Chondrocyte (in vitro differentiated cells): ENCODE results near the gene LST1. TPM values are rescaled to one million over a fixed set of nuclear protein-coding genes. Genes with fewer than 3 reads are reported as not detected.
"Not testable (repeated sequence)": the region's sequence is repeated elsewhere in the genome, so short reads cannot be mapped to it uniquely, and the experiment has no call there.

Experiments
- DNase-seq: peaks from one replicate; pipeline ENCODE4 v3.0.0; 2021; ENCODE audit warnings: mixed read lengths, low spot score
- H3K27ac Mint-ChIP-seq: one replicate; pipeline ENCODE4 v1.8.0; 2021; ENCODE audit warnings: mild to moderate bottlenecking, moderate library complexity, mixed read lengths; ENCODE audit not compliant: unreplicated experiment
- H3K27me3 Mint-ChIP-seq: 2 replicates; pipeline ENCODE4 v1.8.0; 2021; ENCODE audit warnings: low read depth, mixed read lengths
- H3K36me3 Mint-ChIP-seq: 2 replicates; pipeline ENCODE4 v1.8.0; 2021; ENCODE audit warnings: low read depth, mixed read lengths
- H3K4me1 Mint-ChIP-seq: 2 replicates; pipeline ENCODE4 v1.8.0; 2021; ENCODE audit warnings: low read depth, mild to moderate bottlenecking, mixed read lengths
- H3K4me3 Mint-ChIP-seq: one replicate; pipeline ENCODE4 v1.8.0; 2021; ENCODE audit warnings: mild to moderate bottlenecking, moderate library complexity, mixed read lengths; ENCODE audit not compliant: unreplicated experiment
- H3K9me3 Mint-ChIP-seq: 2 replicates; pipeline ENCODE4 v1.8.0; 2021; ENCODE audit warnings: low read depth, mixed read lengths
- total RNA-seq: library from RNA; stranded (reverse); gene quantifications from 3 replicates; pipeline ENCODE4 v1.2.1, GENCODE V29; 2021
- TF ChIP-seq, protein P1 (sequence below): fragments of 200-600 bp; sonication (generic); IDR thresholded peaks from 2 replicates; pipeline ENCODE4 v1.5.0; 2021; ENCODE audit warnings: antibody characterized with exemption, mild to moderate bottlenecking, moderate library complexity

The LST1 gene
- total RNA-seq, 1 donor from 2014 or later: not detected

GRCh38 chr6:31586599-31587281, 663 bp downstream of the LST1 start:
- Mint-ChIP-seq H3K27me3 (no peaks in the 10 kb centered on the region), H3K27ac (no peak overlapping the region), H3K36me3 (no peaks in the 10 kb centered on the region), H3K4me3 (no peak overlapping the region), H3K9me3 (no peaks in the 10 kb centered on the region), H3K4me1 (peaks cover 2% of the 10 kb centered on the region)
- TF ChIP-seq, protein P1, sequence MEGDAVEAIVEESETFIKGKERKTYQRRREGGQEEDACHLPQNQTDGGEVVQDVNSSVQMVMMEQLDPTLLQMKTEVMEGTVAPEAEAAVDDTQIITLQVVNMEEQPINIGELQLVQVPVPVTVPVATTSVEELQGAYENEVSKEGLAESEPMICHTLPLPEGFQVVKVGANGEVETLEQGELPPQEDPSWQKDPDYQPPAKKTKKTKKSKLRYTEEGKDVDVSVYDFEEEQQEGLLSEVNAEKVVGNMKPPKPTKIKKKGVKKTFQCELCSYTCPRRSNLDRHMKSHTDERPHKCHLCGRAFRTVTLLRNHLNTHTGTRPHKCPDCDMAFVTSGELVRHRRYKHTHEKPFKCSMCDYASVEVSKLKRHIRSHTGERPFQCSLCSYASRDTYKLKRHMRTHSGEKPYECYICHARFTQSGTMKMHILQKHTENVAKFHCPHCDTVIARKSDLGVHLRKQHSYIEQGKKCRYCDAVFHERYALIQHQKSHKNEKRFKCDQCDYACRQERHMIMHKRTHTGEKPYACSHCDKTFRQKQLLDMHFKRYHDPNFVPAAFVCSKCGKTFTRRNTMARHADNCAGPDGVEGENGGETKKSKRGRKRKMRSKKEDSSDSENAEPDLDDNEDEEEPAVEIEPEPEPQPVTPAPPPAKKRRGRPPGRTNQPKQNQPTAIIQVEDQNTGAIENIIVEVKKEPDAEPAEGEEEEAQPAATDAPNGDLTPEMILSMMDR: no peak
- DNase-seq: no peak

DNA sequence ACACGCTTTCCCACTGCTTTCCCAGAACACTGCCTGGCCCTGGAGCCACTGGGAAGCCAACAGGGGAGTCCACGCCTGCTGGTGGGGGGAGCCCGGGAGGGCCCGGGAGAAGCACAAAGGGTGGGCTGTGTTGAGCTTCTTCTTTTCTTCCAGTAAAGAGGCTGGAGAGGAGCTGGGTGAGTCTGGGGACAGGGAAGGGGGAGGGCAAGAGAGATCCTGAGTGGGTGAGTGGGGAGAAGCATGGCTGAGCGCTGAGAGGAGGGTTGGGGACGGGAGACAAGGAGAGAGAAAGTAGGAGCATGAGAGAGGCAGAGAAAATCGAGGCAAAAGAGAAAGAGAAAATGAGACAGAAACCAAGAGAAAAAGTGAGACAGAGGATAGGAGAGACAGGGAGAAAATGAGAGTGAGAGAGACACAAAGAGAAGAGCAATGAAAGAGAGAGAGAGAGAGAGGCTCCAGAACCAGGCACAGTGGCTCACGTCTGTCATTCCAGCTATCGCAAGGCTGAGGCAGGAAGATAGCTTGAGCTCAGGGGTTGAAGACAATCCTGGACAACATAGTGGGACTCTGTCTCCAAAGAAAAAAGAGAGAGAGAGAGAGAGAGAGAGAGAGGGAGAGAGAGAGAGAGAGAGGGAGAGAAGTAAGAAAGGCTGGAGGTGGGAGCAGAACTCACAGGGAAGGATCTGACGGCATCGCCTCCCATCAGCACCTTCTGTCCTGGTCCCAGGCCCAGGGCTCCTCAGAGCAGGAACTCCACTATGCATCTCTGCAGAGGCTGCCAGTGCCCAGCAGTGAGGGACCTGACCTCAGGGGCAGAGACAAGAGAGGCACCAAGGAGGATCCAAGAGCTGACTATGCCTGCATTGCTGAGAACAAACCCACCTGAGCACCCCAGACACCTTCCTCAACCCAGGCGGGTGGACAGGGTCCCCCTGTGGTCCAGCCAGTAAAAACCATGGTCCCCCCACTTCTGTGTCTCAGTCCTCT, 2.0 kb downstream of the LST1 start:
- no peaks in the 10 kb centered on the region for H3K36me3 Mint-ChIP-seq
- no peaks in the 10 kb centered on the region for H3K4me1 Mint-ChIP-seq
- TF ChIP-seq, protein P1: no peak
- H3K27me3 Mint-ChIP-seq: no peaks in the 10 kb centered on the region
- no peak overlapping the region for H3K27ac Mint-ChIP-seq
- DNase-seq: no peak
- H3K9me3 Mint-ChIP-seq: no peaks in the 10 kb centered on the region
- H3K4me3 Mint-ChIP-seq: no peak overlapping the region

DNA sequence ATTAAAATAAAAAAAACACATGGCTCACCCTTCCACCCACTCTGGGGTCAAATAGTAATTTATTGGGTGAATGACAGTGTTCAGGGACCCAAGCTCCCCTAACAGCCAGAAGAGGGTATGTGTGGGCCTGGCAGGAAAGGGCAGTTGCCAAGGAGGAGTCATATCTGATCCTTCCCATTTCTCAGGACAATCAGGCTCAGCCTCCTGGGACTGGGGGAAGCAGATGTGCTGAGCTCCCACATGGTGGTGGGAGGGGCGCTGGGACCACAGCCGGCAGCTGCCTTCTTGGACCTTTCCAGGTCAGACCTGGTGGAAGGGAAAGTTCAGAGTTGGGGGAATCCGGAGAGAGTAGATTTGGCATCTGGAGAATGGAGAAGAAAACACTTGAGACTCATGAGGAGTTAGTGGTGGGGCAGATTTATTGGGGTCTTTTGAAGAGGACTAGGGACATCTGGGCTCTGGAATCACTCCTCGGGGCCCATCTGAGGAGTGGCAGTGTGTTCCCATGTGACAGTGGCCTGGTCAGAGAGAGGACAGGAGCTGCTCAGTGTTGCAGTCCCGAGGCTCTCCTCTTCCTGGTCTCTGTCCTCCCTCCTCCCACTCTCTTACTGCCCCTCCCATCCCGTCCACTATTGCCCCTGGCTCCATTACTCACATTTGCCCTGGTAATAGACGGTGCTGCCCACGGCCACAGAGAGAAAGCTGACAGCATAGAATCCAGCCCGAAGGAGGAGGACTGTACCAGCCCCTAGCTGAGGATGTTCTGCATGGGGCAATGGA, 3.0 kb downstream of the LST1 start:
- no peaks in the 10 kb centered on the region for H3K4me1 Mint-ChIP-seq
- H3K27ac Mint-ChIP-seq: no peak overlapping the region
- TF ChIP-seq, protein P1: no peak
- no peaks in the 10 kb centered on the region for H3K9me3 Mint-ChIP-seq
- no peak for DNase-seq
- H3K27me3 Mint-ChIP-seq: no peaks in the 10 kb centered on the region
- H3K36me3 Mint-ChIP-seq: no peaks in the 10 kb centered on the region
- H3K4me3 Mint-ChIP-seq: no peak overlapping the region

- H3K36me3 Mint-ChIP-seq, H3K27me3 Mint-ChIP-seq, H3K9me3 Mint-ChIP-seq: not testable (repeated sequence)
Observed at GRCh38 chr6:31590691-31591090, 4.6 kb downstream of the LST1 start.

DNA sequence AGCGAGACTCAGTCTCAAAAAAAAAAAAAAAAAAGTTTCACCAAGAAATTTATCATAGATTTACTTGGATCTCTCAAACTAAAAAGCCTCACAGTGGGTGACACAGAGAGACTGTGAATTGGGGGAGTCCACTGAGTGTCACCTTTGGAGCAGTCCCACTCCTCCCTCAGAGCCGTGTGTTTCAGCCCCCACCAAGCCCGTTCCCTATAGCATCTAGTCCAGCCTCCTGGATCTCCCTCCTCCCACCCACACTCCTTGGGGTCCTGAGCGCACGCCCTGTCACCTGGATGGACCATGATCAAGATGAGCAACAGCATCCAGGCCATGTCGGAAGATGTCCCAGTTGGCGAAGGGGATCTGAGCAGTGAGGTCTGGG, 6.3 kb downstream of the LST1 start:
- Mint-ChIP-seq H3K9me3 (no peaks in the 10 kb centered on the region), H3K27ac (no peak overlapping the region)

More at GRCh38 chr6:31590691-31591090, 4.6 kb downstream of the LST1 start:
- H3K4me3 Mint-ChIP-seq, H3K4me1 Mint-ChIP-seq, H3K27ac Mint-ChIP-seq, DNase-seq: not testable (repeated sequence)

More for the DNA sequence above, 6.3 kb downstream of the LST1 start:
- Mint-ChIP-seq H3K4me1 (no peaks in the 10 kb centered on the region), H3K4me3 (no peak overlapping the region), H3K27me3 (no peaks in the 10 kb centered on the region), H3K36me3 (no peaks in the 10 kb centered on the region)
- TF ChIP-seq, protein P1: no peak
- no peak for DNase-seq
